HEK293T (cell line): ENCODE measurements around the gene ZNF354C.

Experiments
- ARNT ChIP-seq: fragments of 450-650 bp; IDR thresholded peaks from 2 replicates; pipeline ENCODE4 v1.6.1; 2017; ENCODE audit warnings: mild to moderate bottlenecking
- BHLHE40 ChIP-seq: fragments of 450-650 bp; IDR thresholded peaks from 2 replicates; pipeline ENCODE4 v1.6.1; 2016; ENCODE audit warnings: mild to moderate bottlenecking, moderate library complexity, borderline replicate concordance
- ELF4 ChIP-seq: fragments of 450-650 bp; IDR thresholded peaks from 2 replicates; pipeline ENCODE4 v1.6.1; 2017; ENCODE audit warnings: antibody characterized with exemption
- FOXA1 ChIP-seq: fragments of 450-650 bp; IDR thresholded peaks from 2 replicates; pipeline ENCODE4 v1.6.1; 2016; ENCODE audit warnings: mild to moderate bottlenecking
- FOXM1 ChIP-seq: fragments of 450-650 bp; IDR thresholded peaks from 2 replicates; pipeline ENCODE4 v1.6.1; 2017; ENCODE audit warnings: mild to moderate bottlenecking, borderline replicate concordance
- SP1 ChIP-seq: fragments of 450-650 bp; IDR thresholded peaks from 2 replicates; pipeline ENCODE4 v1.6.1; 2017
- TARDBP ChIP-seq: fragments of 450-650 bp; IDR thresholded peaks from 2 replicates; pipeline ENCODE4 v1.6.1; 2016

DNA sequence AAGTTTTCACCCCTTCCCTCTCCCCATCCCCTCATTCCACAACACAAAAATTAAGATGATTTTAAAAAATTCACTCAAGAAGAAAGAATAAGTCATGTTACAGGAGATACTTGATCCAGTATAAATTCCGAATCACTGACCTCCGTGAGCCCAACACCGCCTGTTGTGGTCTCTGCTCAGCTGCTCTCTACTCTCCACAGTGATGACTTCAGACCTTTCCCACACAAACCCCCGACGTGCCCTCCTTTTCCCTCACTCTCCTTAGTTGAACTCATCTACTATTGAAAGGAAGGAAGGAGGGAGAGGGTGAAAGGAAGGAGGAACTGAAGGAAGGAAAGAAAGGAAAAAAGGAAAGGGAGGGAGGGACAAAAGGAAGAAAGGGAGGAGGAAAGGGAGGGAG, 55.1 kb downstream of the ZNF354C start:
- no peak for TF ChIP-seq ELF4
- no peak for TF ChIP-seq ARNT
- TF ChIP-seq FOXM1, result no peak
- no peak for TF ChIP-seq TARDBP
- no peak for TF ChIP-seq FOXA1
- TF ChIP-seq SP1, result no peak
- TF ChIP-seq BHLHE40, result no peak
